ENCODE measurements around the gene ARX. TPM values are rescaled to one million over a fixed set of nuclear protein-coding genes. Genes with fewer than 3 reads are reported as not detected.

ARX gene
- total RNA-seq, 1 donor from 2014 or later: 0.53 TPM

GRCh38 chrX:25011589-25012432, 4.0 kb downstream of the ARX start:
- peaks cover 80% of the 10 kb centered on the region for H3K27me3 ChIP-seq (ENCODE audit: low read depth)
- no peaks in the 10 kb centered on the region for H3K9me3 ChIP-seq
- H3K4me1 ChIP-seq: no peaks in the 10 kb centered on the region
- DNase-seq (no peak), ATAC-seq (no peak)
- no peak for TF ChIP-seq CTCF (IDR thresholded peaks at IDR 0.05)
- intact Hi-C loops (cut with DNase I): no loop called here
- no peaks in the 10 kb centered on the region for H3K36me3 ChIP-seq
- no peak overlapping the region for H3K4me3 ChIP-seq
- no peak overlapping the region for H3K27ac ChIP-seq

DNA sequence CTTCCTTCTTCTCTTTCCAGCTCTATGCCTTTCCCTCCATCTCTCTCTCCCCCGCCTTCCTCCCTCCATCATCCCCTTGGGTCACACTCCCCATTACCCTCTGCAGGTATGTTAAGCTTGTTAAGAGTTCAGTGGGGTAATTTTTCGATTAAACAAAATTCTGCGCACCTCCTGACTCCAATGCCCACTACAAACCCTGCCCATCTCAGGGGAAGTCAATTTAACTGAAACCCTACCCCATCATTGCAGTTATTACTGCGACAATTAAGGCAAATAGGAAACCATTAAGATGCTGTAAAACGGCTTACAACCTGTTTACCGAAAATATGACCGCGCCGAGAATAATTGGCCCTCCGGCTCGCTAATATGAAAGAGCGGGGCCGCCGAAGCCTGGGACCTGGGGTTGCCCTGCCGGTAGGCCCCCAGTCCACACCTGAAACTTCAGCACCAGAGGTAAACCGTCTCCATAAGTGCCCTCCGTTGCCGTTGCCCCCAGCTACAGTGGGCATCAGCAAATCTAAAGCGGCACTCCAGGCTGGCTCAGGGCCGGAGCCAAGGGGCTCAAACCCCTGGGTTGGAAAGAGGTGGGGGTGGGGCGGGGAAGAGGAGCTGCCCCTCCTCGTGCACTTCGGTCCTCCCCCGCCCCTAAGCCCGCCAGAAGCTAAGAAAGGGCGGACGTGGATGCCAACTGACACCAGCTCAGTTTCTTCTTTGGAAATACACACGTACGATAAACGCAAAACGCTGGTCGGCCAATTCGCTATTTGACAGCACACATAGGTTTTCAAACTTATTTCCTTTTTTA, 4.8 kb downstream of the ARX start:
- Histone ChIP-seq H3K36me3 (no peaks in the 10 kb centered on the region), H3K27me3 (ENCODE audit: low read depth) (peaks cover 80% of the 10 kb centered on the region), H3K27ac (no peak overlapping the region), H3K4me1 (no peaks in the 10 kb centered on the region), H3K9me3 (no peaks in the 10 kb centered on the region), H3K4me3 (no peak overlapping the region)
- TF ChIP-seq CTCF (IDR thresholded peaks at IDR 0.05): no peak
- ATAC-seq (no peak), DNase-seq (no peak)
- intact Hi-C loops (cut with DNase I): no loop called here

DNA sequence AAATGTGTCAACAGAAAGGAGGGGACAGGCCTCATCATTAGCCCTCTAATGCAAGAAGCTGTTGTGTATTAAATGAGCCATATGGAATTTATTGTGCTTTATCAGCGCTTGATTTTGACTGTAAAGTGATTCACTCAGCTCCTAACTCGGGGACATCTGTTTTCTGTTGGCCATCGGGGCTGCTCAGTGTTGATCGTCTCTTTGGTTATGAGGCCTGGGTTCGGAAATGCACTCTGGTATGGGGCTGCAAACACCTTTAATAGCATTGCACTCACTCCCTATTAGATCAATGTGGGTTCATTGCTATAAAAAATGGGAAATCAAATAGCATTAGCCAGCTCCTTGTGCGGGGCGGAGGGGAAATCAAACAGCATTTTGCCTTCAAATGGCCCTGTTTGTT, 6.4 kb downstream of the ARX start:
- DNase-seq: no peak
- intact Hi-C loops (cut with DNase I): no loop called here

GRCh38 chrX:25007059-25008053, 8.4 kb downstream of the ARX start:
- intact Hi-C loops (cut with DNase I): no loop called here
- peaks cover 70% of the 10 kb centered on the region for H3K27me3 ChIP-seq (ENCODE audit: low read depth)
- ATAC-seq: peak in 1 of 2 donors; percentile 16

More for the DNA sequence above, 6.4 kb downstream of the ARX start:
- Histone ChIP-seq H3K4me1 (peaks cover 10% of the 10 kb centered on the region), H3K4me3 (no peak overlapping the region), H3K36me3 (no peaks in the 10 kb centered on the region), H3K9me3 (no peaks in the 10 kb centered on the region), H3K27me3 (ENCODE audit: low read depth) (peaks cover 78% of the 10 kb centered on the region), H3K27ac (no peak overlapping the region)
- no peak for ATAC-seq
- TF ChIP-seq CTCF (IDR thresholded peaks at IDR 0.05): no peak

More at GRCh38 chrX:25007059-25008053, 8.4 kb downstream of the ARX start:
- DNase-seq: no peak
- Histone ChIP-seq H3K9me3 (no peaks in the 10 kb centered on the region), H3K36me3 (no peaks in the 10 kb centered on the region), H3K4me1 (peaks cover 10% of the 10 kb centered on the region), H3K4me3 (no peak overlapping the region), H3K27ac (no peak overlapping the region)
- no peak for TF ChIP-seq CTCF (IDR thresholded peaks at IDR 0.05)

All from lower lobe of right lung (tissue), 2 donors.